ENCODE measurements around the gene PTPRK. TPM values are rescaled to one million over a fixed set of nuclear protein-coding genes. Genes with fewer than 3 reads are reported as not detected.

Gene PTPRK
- total and polyA plus RNA-seq, 5 donors from 2014 or later, result 0.16 to 1.0 (median 0.45) TPM; not detected in 1

DNA sequence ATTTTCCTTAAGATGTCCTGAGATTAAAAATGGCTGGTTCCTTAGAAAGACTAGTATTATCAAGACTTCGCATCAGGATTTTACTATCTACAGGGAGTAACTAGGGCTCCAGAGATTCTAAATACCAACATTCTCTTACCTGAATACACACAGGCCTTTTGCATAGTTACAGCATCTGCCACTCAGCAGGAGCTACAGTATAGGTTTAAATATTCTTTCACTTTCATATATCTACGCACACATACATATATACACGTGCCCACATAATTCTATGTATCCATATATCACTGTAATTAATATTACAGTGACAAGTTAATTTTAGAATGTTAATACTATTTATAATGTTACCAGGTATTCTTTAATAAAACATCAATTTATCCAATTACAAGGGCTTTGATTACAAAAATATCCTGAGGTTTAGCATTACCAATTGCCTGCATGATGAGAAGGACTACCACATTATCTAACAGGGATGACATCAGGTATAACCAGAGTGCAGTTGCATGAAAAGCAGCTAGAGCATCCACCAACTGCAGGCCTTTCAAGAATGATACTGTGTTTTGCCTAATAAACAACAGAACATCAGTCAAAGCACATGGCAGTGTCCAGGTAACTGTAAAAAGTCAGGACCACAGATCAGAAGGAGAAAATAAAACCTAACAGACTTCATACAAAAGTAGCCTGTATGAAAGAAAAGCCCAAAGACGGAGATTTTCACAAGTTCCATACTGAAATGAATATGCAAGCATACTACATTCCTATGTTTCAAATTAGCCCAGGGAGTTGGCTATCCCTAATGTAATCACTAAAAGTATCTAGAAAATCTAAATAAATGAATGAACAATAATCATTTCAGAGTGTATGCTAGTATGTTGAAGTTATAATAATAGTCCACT, 268.7 kb downstream of the PTPRK start:
- H3K36me3 Mint-ChIP-seq, result no peaks in the 10 kb centered on the region
- no peaks in the 10 kb centered on the region for H3K9me3 Mint-ChIP-seq
- Histone ChIP-seq H3K27me3 (ENCODE audit: control insufficient read depth, insufficient read depth, low read length) (no peaks in the 10 kb centered on the region), H3K36me3 (ENCODE audit: control insufficient read depth, insufficient read depth, low read length) (no peaks in the 10 kb centered on the region), H3K4me3 (ENCODE audit: low read depth, low read length) (no peak overlapping the region), H3K4me1 (ENCODE audit: control insufficient read depth, insufficient read depth, low read length, poor library complexity, severe bottlenecking) (no peaks in the 10 kb centered on the region), H3K27ac (ENCODE audit: insufficient read depth, low read length, poor library complexity, severe bottlenecking) (no peak overlapping the region), H3K9me3 (ENCODE audit: control insufficient read depth in 2 of 2, low read length in 2 of 2) (no peaks in the 10 kb centered on the region)
- ATAC-seq (ENCODE audit: low read depth in 2 of 2) (no peak), DNase-seq (no peak)
- H3K4me1 Mint-ChIP-seq, result peaks cover 0 to 6% (median 2%) of the 10 kb centered on the region in 4 donors
- no peak overlapping the region for H3K4me3 Mint-ChIP-seq
- no peak overlapping the region for H3K27ac Mint-ChIP-seq
- no peaks in the 10 kb centered on the region for H3K27me3 Mint-ChIP-seq

DNA sequence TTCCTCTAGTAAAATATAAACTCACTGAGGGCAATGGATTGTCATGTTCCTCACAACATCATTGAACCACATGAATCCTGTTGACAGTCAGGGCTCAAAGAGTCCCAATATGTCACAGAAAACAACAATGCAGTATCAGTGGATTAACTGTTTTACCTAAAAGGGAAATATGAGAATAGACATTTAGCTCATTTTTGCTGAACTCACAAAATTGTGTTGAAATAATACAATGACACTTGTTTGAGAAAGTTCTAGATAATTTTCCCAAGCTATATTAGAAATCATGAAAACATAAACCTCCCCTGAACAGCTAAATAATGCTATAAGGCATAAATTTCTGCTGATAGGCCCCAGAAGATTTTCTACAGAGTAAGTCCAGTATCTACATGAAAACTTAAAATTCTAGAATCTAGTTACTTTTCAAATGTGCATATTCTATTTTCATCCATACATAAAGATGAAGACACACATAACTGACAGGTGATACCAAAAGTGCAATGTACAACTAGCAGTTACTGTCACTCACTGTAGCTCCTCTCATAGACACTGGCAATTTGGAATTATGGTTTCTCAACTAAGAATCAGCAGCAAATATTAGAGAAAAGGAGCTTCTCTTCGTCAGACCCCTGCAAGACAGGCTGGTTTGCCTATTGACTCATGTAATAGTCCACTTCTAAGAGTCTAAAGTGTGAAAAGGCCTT, 269.9 kb downstream of the PTPRK start:
- H3K4me3 Mint-ChIP-seq, result no peak overlapping the region
- no peak for DNase-seq
- Histone ChIP-seq H3K9me3 (ENCODE audit: control insufficient read depth in 2 of 2, low read length in 2 of 2) (no peaks in the 10 kb centered on the region), H3K27ac (ENCODE audit: insufficient read depth, low read length, poor library complexity, severe bottlenecking) (no peak overlapping the region), H3K4me3 (ENCODE audit: low read depth, low read length) (no peak overlapping the region), H3K27me3 (ENCODE audit: control insufficient read depth, insufficient read depth, low read length) (no peaks in the 10 kb centered on the region), H3K4me1 (ENCODE audit: control insufficient read depth, insufficient read depth, low read length, poor library complexity, severe bottlenecking) (no peaks in the 10 kb centered on the region), H3K36me3 (ENCODE audit: control insufficient read depth, insufficient read depth, low read length) (no peaks in the 10 kb centered on the region)
- no peak overlapping the region for H3K27ac Mint-ChIP-seq
- no peaks in the 10 kb centered on the region for H3K27me3 Mint-ChIP-seq
- no peak for ATAC-seq (ENCODE audit: low read depth in 2 of 2)
- peaks cover 0 to 6% (median 2%) of the 10 kb centered on the region in 4 donors for H3K4me1 Mint-ChIP-seq
- no peaks in the 10 kb centered on the region for H3K36me3 Mint-ChIP-seq
- H3K9me3 Mint-ChIP-seq, result no peaks in the 10 kb centered on the region

DNA sequence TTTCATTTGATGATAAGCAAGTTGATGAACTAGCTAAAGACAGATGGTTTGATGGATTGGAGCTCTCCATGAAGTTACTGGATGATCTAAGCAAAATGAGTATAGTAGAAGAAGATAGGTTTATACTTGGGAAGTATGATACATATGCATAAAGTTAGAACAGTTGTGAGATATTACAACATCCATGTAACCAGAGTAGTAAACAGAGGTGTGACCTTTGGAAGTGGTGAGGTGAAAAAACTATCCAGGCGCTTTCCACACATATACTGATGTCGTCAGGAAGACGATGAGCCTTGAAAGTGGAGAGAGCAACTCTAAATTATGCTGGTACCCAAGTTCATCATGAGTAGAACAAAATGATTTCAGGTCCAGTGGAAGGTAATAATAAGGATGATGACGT, 271.0 kb downstream of the PTPRK start:
- H3K36me3 ChIP-seq (ENCODE audit: control insufficient read depth, insufficient read depth, low read length), result no peaks in the 10 kb centered on the region
- ATAC-seq (ENCODE audit: low read depth in 2 of 2) (no peak), DNase-seq (no peak)
- Mint-ChIP-seq H3K4me1 (peaks cover 0 to 6% (median 2%) of the 10 kb centered on the region in 4 donors), H3K4me3 (no peak overlapping the region), H3K9me3 (no peaks in the 10 kb centered on the region), H3K36me3 (no peaks in the 10 kb centered on the region), H3K27ac (no peak overlapping the region), H3K27me3 (no peaks in the 10 kb centered on the region)
- H3K4me1 ChIP-seq (ENCODE audit: control insufficient read depth, insufficient read depth, low read length, poor library complexity, severe bottlenecking), result no peaks in the 10 kb centered on the region
- no peak overlapping the region for H3K4me3 ChIP-seq (ENCODE audit: low read depth, low read length)
- no peak overlapping the region for H3K27ac ChIP-seq (ENCODE audit: insufficient read depth, low read length, poor library complexity, severe bottlenecking)
- H3K9me3 ChIP-seq (ENCODE audit: control insufficient read depth in 2 of 2, low read length in 2 of 2), result no peaks in the 10 kb centered on the region
- H3K27me3 ChIP-seq (ENCODE audit: control insufficient read depth, insufficient read depth, low read length), result no peaks in the 10 kb centered on the region

DNA sequence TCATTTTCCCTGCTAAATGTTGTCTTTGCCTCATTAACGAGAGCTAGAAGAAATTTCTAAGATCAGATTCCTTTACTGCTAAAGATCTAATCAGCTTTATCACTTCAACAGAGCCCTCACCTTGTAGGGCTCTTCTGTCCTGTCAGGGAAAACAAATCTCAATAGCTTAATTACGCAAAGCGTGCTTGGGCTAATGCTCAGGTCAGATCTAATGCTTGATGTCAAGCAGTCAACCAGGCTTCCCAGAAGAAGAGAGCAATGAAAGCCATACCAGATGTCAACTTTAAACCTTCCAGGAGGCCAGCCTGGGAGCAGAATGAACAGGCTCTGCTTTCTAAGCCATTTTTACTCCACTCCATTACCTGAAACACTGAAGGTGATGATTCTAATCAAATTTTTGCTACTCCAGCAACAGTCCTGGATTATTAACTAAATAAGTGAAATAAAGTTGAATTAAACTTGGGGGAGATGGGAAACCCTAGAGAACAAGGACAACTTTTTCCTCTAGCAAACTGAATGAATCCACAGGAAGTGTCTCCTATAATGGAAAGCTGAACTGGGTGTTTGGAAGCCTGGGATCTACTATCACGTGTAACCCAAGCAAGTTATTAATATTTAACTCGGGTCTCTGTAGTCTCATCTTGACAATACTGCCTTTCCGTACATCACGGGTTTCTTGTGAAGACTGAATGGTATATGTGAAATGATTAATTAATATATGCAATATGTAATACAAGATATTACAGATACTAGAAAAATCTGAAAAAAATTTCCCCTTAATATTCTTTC, 273.7 kb downstream of the PTPRK start:
- Mint-ChIP-seq H3K27me3 (no peaks in the 10 kb centered on the region), H3K27ac (no peak overlapping the region), H3K36me3 (no peaks in the 10 kb centered on the region), H3K4me1 (peaks cover 0 to 2% (median 0%) of the 10 kb centered on the region in 4 donors), H3K9me3 (no peaks in the 10 kb centered on the region), H3K4me3 (no peak overlapping the region)
- no peak overlapping the region for H3K4me3 ChIP-seq (ENCODE audit: low read depth, low read length)
- H3K36me3 ChIP-seq (ENCODE audit: control insufficient read depth, insufficient read depth, low read length), result no peaks in the 10 kb centered on the region
- H3K9me3 ChIP-seq (ENCODE audit: control insufficient read depth in 2 of 2, low read length in 2 of 2), result no peaks in the 10 kb centered on the region
- no peaks in the 10 kb centered on the region for H3K4me1 ChIP-seq (ENCODE audit: control insufficient read depth, insufficient read depth, low read length, poor library complexity, severe bottlenecking)
- H3K27ac ChIP-seq (ENCODE audit: insufficient read depth, low read length, poor library complexity, severe bottlenecking), result no peak overlapping the region
- no peaks in the 10 kb centered on the region for H3K27me3 ChIP-seq (ENCODE audit: control insufficient read depth, insufficient read depth, low read length)
- DNase-seq (no peak), ATAC-seq (ENCODE audit: low read depth in 2 of 2) (no peak)

DNA sequence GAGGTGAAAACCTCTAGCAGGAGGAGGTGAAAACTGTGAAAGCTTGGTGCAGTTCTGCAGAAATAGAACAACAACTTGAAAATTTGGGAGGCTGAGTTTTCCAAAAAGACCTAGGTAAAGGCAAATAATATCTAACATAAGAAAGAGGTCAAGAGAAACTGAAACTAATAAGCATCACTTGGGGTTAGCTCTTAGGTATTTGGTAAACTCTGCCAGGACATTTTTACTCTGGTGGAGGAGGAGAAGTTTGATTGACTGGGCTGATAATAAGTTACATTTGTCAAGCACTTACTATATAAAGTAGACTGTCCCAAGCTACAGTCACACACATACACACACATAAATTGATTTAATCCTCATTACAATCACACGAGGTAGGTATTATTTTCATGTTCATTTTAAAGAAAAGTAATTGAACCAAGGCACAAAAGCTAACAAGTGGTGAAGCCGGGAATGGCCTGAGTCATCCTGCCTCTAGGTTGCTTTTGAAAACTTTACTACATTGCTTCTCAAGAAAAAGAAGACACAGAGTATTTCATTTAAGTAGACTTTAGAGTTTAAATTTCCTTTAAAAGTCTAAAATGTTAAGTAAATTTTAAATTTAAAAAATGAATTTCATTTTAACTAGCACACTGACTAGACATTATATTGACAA, 275.5 kb downstream of the PTPRK start:
- Histone ChIP-seq H3K27ac (ENCODE audit: insufficient read depth, low read length, poor library complexity, severe bottlenecking) (no peak overlapping the region), H3K9me3 (ENCODE audit: control insufficient read depth in 2 of 2, low read length in 2 of 2) (no peaks in the 10 kb centered on the region), H3K4me1 (ENCODE audit: control insufficient read depth, insufficient read depth, low read length, poor library complexity, severe bottlenecking) (no peaks in the 10 kb centered on the region), H3K4me3 (ENCODE audit: low read depth, low read length) (no peak overlapping the region), H3K36me3 (ENCODE audit: control insufficient read depth, insufficient read depth, low read length) (no peaks in the 10 kb centered on the region), H3K27me3 (ENCODE audit: control insufficient read depth, insufficient read depth, low read length) (no peaks in the 10 kb centered on the region)
- Mint-ChIP-seq H3K36me3 (no peaks in the 10 kb centered on the region), H3K27me3 (no peaks in the 10 kb centered on the region), H3K4me1 (peaks cover 0 to 11% (median 2%) of the 10 kb centered on the region in 4 donors), H3K4me3 (no peak overlapping the region), H3K27ac (no peak overlapping the region), H3K9me3 (peaks cover 0 to 1% (median 0%) of the 10 kb centered on the region in 7 donors)
- ATAC-seq (ENCODE audit: low read depth in 2 of 2) (no peak), DNase-seq (no peak)

DNA sequence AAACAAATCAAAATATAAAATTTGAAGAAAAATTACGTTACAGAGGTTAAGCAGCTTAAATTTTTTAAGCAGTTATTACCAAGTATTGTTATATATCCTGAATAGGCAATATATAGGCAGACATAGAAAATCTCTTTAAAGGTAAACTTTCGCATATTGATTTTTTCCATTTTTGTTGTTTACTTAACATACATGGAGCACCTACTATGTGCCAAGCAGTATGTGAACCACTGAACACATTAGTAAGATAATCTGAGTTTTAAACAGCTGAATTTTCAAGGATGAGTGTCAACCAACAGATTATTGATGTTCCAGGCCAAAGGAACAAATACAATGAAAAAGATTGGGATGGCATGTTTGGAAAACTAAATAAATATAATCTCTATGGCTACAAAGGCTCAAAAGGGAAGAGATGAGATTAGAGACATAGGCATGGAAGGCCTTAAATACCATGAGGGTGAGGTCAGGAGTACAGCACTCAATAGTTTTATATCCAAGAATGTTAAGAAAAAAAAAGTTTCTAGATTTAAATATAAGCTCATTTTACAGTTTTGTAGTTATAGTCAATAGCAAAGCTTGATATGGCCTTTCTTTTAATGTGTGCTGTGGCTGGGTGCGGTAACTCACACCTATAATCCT, 277.5 kb downstream of the PTPRK start:
- Mint-ChIP-seq H3K4me1 (peaks cover 0 to 12% (median 2%) of the 10 kb centered on the region in 4 donors), H3K9me3 (peaks cover 0 to 1% (median 0%) of the 10 kb centered on the region in 7 donors), H3K36me3 (no peaks in the 10 kb centered on the region), H3K27ac (no peak overlapping the region), H3K27me3 (no peaks in the 10 kb centered on the region), H3K4me3 (no peak overlapping the region)
- Histone ChIP-seq H3K27me3 (ENCODE audit: control insufficient read depth, insufficient read depth, low read length) (no peaks in the 10 kb centered on the region), H3K36me3 (ENCODE audit: control insufficient read depth, insufficient read depth, low read length) (no peaks in the 10 kb centered on the region), H3K27ac (ENCODE audit: insufficient read depth, low read length, poor library complexity, severe bottlenecking) (no peak overlapping the region), H3K4me3 (ENCODE audit: low read depth, low read length) (no peak overlapping the region), H3K9me3 (ENCODE audit: control insufficient read depth in 2 of 2, low read length in 2 of 2) (no peaks in the 10 kb centered on the region), H3K4me1 (ENCODE audit: control insufficient read depth, insufficient read depth, low read length, poor library complexity, severe bottlenecking) (no peaks in the 10 kb centered on the region)
- ATAC-seq (ENCODE audit: low read depth in 2 of 2), result no peak
- DNase-seq, result no peak

DNA sequence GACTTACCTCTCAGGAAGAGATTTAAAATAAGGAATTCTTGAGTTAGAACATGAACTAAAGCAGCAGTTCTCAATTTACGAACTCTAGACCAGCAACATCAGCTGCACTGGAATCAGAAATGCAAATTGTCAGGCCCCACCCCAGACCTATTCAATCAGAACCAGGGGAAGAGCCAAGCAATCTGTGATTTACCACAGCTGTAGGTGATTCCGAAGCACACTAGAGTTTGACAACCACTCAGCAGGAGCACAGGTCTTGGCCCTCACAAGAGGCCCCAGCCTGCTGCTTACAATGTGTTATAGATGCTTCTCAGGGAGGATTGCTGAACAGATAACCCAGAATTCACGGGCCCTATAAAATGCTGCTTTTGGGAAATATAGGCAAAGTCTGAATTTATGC, 279.2 kb downstream of the PTPRK start:
- peaks cover 0 to 1% (median 0%) of the 10 kb centered on the region in 7 donors for H3K9me3 Mint-ChIP-seq
- ATAC-seq (ENCODE audit: low read depth in 2 of 2), result peak in 1 of 2 donors; percentile 31
- no peaks in the 10 kb centered on the region for H3K4me1 ChIP-seq (ENCODE audit: control insufficient read depth, insufficient read depth, low read length, poor library complexity, severe bottlenecking)
- H3K36me3 Mint-ChIP-seq, result no peaks in the 10 kb centered on the region
- H3K36me3 ChIP-seq (ENCODE audit: control insufficient read depth, insufficient read depth, low read length), result no peaks in the 10 kb centered on the region
- H3K9me3 ChIP-seq (ENCODE audit: control insufficient read depth in 2 of 2, low read length in 2 of 2), result no peaks in the 10 kb centered on the region
- H3K27ac Mint-ChIP-seq, result no peak overlapping the region
- DNase-seq, result no peak
- no peaks in the 10 kb centered on the region for H3K27me3 ChIP-seq (ENCODE audit: control insufficient read depth, insufficient read depth, low read length)
- no peak overlapping the region for H3K27ac ChIP-seq (ENCODE audit: insufficient read depth, low read length, poor library complexity, severe bottlenecking)
- H3K4me3 ChIP-seq (ENCODE audit: low read depth, low read length), result no peak overlapping the region
- H3K4me1 Mint-ChIP-seq, result peaks cover 0 to 12% (median 2%) of the 10 kb centered on the region in 4 donors
- H3K27me3 Mint-ChIP-seq, result no peaks in the 10 kb centered on the region
- H3K4me3 Mint-ChIP-seq, result no peak overlapping the region
